T follicular helper cell (primary cell): ENCODE data around the gene KREMEN1.

Experiments used
- DNase-seq: peaks from one replicate; pipeline ENCODE4 v3.0.0-alpha.2; 2020; ENCODE audit warnings: low read depth

Gene KREMEN1

GRCh38 chr22:29049655-29050263 is 23.1 kb upstream of the KREMEN1 start:
- DNase-seq: no peak

GRCh38 chr22:29050457-29050856 is 22.4 kb upstream of the KREMEN1 start:
- no peak for DNase-seq

GRCh38 chr22:29053048-29053702 is 19.7 kb upstream of the KREMEN1 start:
- no peak for DNase-seq

- DNase-seq: no peak
These were observed 18.5 kb upstream of the KREMEN1 start for GRCh38 chr22:29054251-29054767.

- no peak for DNase-seq
These were observed 17.5 kb upstream of the KREMEN1 start for GRCh38 chr22:29055192-29055830.

- DNase-seq: no peak
These were observed 16.4 kb upstream of the KREMEN1 start for GRCh38 chr22:29056472-29056871.

GRCh38 chr22:29060251-29060869 is 12.5 kb upstream of the KREMEN1 start:
- DNase-seq: no peak

GRCh38 chr22:29060931-29061330 is 11.9 kb upstream of the KREMEN1 start:
- DNase-seq: no peak

- DNase-seq: no peak
These were observed 11.1 kb upstream of the KREMEN1 start, which contains the start of gene C22orf31 for GRCh38 chr22:29061773-29062172. Gene C22orf31 (minus strand): TSS chr22:29061831. CDS start chr22:29061792, 39 bp downstream.

- DNase-seq: no peak
These were observed 10.5 kb upstream of the KREMEN1 start for GRCh38 chr22:29062286-29062821.

- DNase-seq: no peak
These were observed 7.2 kb upstream of the KREMEN1 start for GRCh38 chr22:29065468-29066190.

GRCh38 chr22:29069463-29069862 is 3.4 kb upstream of the KREMEN1 start:
- no peak for DNase-seq

GRCh38 chr22:29070490-29070889 is 2.3 kb upstream of the KREMEN1 start:
- no peak for DNase-seq

- no peak for DNase-seq
These were observed 1.4 kb upstream of the KREMEN1 start for GRCh38 chr22:29071261-29072045.

GRCh38 chr22:29072193-29072978 is 449 bp upstream of the KREMEN1 start:
- peak; percentile 70 for DNase-seq

GRCh38 chr22:29073618-29074275 is 912 bp downstream of the KREMEN1 start:
- no peak for DNase-seq

GRCh38 chr22:29074276-29074772 is 1.5 kb downstream of the KREMEN1 start:
- no peak for DNase-seq

GRCh38 chr22:29078036-29078868 is 5.4 kb downstream of the KREMEN1 start:
- DNase-seq: no peak
